ENCODE measurements around the gene TBC1D5. TPM values are rescaled to one million over a fixed set of nuclear protein-coding genes. Genes with fewer than 3 reads are reported as not detected.

Gene TBC1D5
- total RNA-seq, 1 donor from 2014 or later, result 32.1 TPM

GRCh38 chr3:17466028-17466427 is 276.4 kb downstream of the TBC1D5 start:
- TF ChIP-seq CTCF (conservative IDR thresholded peaks at IDR 0.05; ENCODE audit: low read depth, low read length), result no peak
- DNase-seq (ENCODE audit: low read depth), result no peak
- H3K4me3 ChIP-seq (ENCODE audit: low read depth, low read length), result no peak overlapping the region

- no peak for TF ChIP-seq CTCF (conservative IDR thresholded peaks at IDR 0.05; ENCODE audit: low read depth, low read length)
- H3K4me3 ChIP-seq (ENCODE audit: low read depth, low read length), result no peak overlapping the region
- no peak for DNase-seq (ENCODE audit: low read depth)
Measured at GRCh38 chr3:17459470-17459993, 282.9 kb downstream of the TBC1D5 start.

- TF ChIP-seq CTCF (conservative IDR thresholded peaks at IDR 0.05; ENCODE audit: low read depth, low read length), result no peak
- no peak for DNase-seq (ENCODE audit: low read depth)
- no peak overlapping the region for H3K4me3 ChIP-seq (ENCODE audit: low read depth, low read length)
Measured at GRCh38 chr3:17456650-17457049, 285.8 kb downstream of the TBC1D5 start.

- DNase-seq (ENCODE audit: low read depth), result no peak
- TF ChIP-seq CTCF (conservative IDR thresholded peaks at IDR 0.05; ENCODE audit: low read depth, low read length), result no peak
- no peak overlapping the region for H3K4me3 ChIP-seq (ENCODE audit: low read depth, low read length)
Measured at GRCh38 chr3:17456046-17456445, 286.4 kb downstream of the TBC1D5 start.

GRCh38 chr3:17444865-17445264 is 297.6 kb downstream of the TBC1D5 start:
- DNase-seq (ENCODE audit: low read depth), result no peak
- TF ChIP-seq CTCF (conservative IDR thresholded peaks at IDR 0.05; ENCODE audit: low read depth, low read length), result no peak
- no peak overlapping the region for H3K4me3 ChIP-seq (ENCODE audit: low read depth, low read length)

GRCh38 chr3:17443142-17443541 is 299.3 kb downstream of the TBC1D5 start:
- DNase-seq (ENCODE audit: low read depth), result no peak
- no peak overlapping the region for H3K4me3 ChIP-seq (ENCODE audit: low read depth, low read length)
- TF ChIP-seq CTCF (conservative IDR thresholded peaks at IDR 0.05; ENCODE audit: low read depth, low read length), result no peak

- no peak overlapping the region for H3K4me3 ChIP-seq (ENCODE audit: low read depth, low read length)
- TF ChIP-seq CTCF (conservative IDR thresholded peaks at IDR 0.05; ENCODE audit: low read depth, low read length), result no peak
- peak; percentile 35 for DNase-seq (ENCODE audit: low read depth)
Measured at GRCh38 chr3:17442332-17443049, 299.9 kb downstream of the TBC1D5 start.

Measured in epithelial cell of proximal tubule (primary cell).